DMS53 treated with DMSO at 0.1 percent for 48 hours (cell line): ENCODE measurements around the gene CADM1.

Experiments used
- DNase-seq: peaks from one replicate; lab custom pipeline; 2025; ENCODE audit not compliant: unreplicated experiment; lab: John Stamatoyannopoulos, UW

Gene CADM1

DNA sequence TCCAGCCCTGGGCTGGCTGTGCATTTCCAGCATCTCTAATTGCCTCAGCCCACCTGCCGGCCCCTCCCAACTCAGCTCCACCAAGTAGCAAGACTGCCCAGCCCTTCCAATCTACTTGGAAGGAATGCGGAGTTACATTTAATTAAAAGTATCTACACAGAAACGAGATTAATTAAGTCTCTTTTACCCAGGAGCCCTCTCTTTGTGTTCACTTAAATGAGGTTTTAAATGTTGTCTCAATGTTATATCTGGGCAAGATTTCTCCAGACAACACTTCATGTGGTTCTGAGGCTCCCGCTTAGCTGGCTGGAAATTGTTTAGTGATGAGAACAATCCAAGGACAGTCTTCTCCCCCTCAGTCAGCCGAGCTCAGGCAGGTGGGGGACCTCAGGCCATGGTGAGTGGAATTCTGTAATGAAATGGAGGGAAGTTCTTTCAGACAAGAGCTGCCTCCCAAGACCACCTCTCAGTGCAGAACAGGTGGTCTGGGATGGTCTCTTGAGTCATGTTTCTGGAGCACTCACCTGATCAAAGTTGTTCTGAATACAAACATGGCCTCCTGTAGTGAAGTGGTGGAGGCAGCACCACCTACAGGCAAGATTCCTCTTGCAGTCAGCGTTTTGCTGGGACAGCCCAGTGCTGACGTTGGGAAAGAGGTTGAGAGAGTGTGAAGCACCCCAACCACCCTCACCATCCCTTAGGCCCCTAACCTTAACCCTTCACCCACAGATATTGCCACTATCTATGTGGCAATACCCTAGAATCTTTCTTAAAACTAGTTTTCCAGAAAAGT, 371.6 kb downstream of the CADM1 start:
- peak; percentile 14 for DNase-seq

DNA sequence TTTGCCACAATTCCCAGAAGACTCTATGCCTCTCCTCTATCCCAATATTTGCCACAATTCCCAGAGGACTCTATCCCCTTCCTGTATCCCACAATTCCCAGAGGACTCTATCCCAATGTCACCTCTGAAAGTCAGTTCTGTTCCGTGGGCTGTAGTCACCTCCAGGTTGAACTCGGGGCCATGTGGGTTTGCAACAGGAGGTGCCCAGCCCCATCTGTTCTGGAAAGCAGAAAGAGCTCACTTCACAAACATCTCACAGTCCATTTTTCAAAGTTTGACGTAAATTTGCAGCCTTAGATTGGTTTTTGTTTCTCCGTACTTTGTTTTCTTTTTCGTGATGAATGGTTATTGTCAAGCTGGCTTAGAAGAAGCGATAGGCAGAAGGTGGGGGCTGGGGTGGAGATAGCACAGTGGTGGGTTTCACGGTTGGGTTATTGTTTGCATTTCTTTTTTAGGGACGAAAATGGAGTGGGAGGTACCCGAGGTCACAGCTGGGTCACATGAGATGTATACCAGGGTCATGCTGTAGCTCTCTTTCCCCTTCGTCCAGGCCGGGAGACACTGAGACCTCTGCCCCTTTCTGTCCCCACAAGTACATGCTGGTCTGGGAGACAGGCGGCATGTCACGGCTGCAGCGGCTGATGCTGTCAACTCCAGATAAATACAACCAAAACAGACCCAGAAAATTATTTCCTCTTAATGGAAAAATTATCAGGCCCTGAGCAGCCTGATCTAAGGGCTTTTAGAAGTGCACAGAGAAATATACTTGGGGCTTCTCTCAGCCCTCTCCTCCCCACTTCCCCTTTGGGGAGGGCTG, 374.5 kb downstream of the CADM1 start:
- no peak for DNase-seq

DNA sequence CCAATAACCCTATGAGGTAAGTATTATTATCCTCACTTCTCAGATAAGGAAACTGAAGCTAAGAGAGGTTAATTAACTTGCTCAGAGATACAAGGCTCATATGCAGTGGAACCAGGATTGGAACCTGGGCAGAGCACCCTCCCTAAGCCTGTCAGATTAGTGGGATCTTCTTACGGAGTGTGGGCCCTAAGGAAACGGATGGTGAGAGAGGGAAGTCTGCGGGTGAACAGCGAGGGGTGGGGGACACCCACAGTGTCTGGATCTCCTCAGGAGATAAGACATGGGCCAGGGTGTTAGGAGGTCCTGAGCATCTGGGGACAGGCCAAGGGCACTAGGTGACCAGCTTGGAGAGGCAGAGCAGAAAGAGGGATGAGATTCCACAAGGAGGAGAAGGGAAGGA, 376.0 kb downstream of the CADM1 start:
- no peak for DNase-seq

DNA sequence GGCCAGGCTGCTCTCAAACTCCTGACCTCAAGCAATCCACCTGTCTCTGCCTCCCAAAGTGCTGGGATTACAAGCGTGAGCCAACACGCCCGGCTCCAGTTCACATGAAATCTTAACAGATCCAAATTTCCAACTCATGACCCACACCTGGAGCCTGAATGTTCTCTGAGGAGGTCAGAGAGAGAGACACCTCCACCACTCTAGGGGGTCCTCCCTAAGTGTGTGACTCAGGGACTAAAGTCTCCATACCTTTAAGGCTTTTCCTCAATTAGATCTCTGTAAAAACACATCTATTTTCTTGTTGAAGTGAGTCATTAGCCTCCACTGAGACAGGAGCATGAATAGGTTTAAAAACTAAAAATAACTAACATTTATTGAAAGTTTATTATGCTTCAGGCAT, 376.4 kb downstream of the CADM1 start:
- no peak for DNase-seq

DNA sequence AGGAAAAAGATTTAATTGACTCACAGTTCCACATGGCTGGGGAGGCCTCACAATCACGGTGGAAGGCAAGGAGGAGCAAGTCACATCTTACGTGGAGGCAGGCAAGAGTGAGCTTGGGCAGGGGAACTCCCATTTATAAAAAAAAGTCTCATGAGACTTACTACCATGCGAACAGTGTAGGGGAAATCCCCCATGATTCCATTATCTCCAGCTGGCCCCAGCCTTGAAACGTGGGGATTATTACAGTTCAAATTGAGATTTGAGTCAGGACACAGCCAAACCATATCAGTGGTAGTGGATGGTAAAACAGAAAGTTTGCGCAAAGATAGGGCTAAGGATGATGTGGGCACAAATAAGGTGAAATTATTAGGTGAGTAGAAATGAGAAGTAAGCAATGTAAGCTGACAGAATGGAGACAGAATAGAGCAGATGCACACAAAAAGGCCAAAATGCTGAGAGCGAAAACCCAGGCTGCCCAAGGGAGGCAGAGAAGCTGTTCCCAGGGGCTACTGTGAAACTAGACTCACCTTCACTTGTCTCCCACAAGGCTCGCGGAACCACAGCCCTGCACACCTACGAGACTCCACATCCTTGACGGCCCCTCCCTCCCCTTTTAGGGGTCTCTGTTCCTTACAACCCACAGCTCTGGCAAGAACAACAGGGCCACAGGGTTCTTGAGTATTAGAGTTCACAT, 377.6 kb downstream of the CADM1 start:
- DNase-seq, result no peak

DNA sequence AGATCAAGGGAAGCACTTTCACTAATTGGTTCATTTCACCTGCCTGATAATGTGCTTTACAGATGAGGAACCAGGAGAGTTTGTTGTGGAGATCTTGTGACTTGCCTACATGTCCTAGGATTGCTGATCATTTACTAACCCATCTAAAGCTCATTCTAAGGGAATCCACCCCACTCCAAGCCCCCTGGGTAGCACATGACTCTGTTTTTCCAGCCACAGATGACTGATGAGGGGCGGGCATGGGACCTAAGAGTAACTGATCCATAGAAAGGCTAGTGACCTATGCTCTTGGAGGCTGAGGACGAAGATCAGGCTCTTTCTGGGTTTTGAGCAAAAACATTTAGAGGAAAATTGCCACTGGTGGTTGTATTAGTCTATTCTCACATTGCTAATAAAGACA, 378.1 kb downstream of the CADM1 start:
- no peak for DNase-seq

DNA sequence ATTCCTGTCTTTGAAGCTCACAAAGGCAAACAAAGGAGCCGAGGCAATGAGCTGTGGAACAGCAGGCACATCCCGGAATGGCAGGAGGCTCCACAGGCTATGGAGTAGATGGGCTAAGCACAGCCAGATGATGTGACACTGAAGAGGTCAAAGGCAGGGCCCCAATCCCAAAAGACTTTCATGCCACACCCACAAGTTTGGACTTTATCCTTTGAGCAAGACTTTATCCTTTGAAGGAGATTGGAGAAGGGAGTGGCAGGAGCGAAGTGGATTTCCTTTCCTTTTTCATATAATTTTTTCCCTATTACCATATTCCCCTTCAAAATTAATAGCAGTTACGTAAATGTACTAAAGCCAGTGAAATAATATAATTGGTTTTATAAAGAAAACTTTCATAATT, 379.4 kb downstream of the CADM1 start:
- DNase-seq, result no peak

DNA sequence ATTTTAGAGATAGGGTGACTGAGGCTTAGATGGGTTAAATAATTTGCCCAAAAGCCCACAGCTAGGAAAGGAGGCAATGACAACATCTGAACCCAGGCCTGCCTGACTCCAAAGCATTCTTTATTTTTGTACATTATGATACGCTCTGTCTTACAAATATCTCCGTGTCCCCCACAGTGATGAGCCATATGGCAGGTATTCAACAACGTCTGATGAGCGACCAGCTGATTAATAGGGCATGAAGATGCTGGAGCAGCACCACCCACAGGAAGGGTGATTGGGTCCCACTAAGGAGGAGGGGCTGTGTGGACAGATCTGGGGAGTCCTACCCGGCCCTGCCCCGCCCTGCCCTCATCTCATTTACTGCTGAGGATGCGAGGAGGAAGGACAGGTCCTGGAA, 380.6 kb downstream of the CADM1 start:
- no peak for DNase-seq

DNA sequence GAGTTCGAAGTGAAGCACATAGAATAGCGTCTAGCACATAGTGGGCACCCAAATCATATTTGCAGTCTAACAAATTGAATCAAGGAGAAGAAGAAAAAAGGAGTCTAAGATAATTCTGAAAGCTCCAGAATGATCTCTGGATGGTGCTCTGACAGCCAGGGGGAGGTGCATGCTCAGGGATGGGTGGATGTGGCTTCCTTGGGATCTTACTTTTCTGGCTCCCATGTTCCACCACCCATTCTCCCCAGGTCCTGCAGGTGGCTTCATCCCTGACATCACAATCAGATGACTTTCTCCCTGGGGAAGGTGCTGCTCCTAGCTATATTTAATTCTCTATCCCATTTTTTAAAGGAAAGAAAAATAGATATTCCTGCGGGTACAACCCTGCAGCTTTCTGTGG, 381.9 kb downstream of the CADM1 start:
- DNase-seq, result no peak
